ENCODE data around the gene UBR2.

The UBR2 gene

DNA sequence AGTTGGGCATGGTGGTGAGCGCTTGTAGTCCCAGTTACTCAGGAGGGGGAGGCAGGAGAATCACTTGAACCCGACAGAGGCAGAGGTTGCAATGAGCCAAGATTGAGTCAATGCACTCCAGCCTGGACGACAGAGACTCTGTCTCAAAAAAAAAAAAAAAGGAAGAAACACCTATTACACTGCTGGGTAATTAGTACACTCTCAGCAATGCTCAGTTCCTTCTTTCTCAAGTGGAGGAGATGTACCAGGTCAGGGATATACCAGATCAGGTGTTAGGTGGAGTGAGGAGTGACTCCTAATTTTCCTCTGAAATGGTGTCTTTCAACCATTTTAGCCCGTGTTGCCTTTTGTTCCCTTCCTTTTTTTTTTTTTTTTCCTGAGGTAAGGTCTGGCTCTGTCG, 30.0 kb upstream of the UBR2 start:
- no peak overlapping the region for H3K4me3 ChIP-seq (ENCODE audit: low read depth, low read length)
- TF ChIP-seq, protein P1, sequence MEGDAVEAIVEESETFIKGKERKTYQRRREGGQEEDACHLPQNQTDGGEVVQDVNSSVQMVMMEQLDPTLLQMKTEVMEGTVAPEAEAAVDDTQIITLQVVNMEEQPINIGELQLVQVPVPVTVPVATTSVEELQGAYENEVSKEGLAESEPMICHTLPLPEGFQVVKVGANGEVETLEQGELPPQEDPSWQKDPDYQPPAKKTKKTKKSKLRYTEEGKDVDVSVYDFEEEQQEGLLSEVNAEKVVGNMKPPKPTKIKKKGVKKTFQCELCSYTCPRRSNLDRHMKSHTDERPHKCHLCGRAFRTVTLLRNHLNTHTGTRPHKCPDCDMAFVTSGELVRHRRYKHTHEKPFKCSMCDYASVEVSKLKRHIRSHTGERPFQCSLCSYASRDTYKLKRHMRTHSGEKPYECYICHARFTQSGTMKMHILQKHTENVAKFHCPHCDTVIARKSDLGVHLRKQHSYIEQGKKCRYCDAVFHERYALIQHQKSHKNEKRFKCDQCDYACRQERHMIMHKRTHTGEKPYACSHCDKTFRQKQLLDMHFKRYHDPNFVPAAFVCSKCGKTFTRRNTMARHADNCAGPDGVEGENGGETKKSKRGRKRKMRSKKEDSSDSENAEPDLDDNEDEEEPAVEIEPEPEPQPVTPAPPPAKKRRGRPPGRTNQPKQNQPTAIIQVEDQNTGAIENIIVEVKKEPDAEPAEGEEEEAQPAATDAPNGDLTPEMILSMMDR (conservative IDR thresholded peaks at IDR 0.05; ENCODE audit: low read depth, low read length), result no peak
- no peak for DNase-seq (ENCODE audit: low read depth)

DNA sequence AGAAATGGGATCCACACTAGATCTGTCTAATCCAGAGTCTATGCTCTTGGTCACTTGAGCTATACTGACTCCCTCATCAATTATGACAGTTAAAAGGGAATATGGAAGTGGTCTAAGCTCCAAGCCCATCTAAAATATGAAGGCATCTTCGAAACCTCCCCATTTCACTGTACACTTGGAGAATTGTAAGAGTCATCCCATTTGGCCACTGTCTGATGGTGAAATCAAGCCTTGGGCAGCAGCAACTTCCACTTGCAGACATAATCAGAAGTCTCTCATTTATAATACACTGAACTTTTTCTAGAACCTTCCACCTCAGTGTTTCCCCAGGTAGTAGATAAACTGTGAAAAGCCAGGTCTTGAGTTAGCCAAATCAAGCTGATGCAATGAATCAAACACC, 26.3 kb upstream of the UBR2 start:
- DNase-seq (ENCODE audit: low read depth), result no peak
- no peak overlapping the region for H3K4me3 ChIP-seq (ENCODE audit: low read depth, low read length)
- TF ChIP-seq, protein P1 (conservative IDR thresholded peaks at IDR 0.05; ENCODE audit: low read depth, low read length), result no peak

DNA sequence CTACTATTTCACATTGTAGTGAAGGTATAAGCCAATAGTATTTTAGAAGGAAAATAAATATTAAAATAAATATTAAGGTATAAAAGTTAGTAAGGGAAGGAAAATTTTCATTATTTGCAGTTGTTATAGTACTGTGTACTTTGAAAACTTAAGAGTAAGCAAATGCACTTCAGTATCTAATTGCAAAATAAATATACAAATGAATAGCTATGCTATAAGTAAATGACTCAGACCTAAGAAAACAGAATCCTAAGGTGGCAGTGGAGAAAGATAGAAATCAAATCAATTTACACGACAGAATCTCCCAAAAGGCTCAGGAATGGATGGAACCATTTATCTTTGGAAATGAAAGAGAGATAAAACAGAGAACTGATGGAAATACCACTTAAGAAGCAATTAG, 24.7 kb upstream of the UBR2 start:
- no peak overlapping the region for H3K4me3 ChIP-seq (ENCODE audit: low read depth, low read length)
- TF ChIP-seq, protein P1 (conservative IDR thresholded peaks at IDR 0.05; ENCODE audit: low read depth, low read length), result no peak
- no peak for DNase-seq (ENCODE audit: low read depth)

DNA sequence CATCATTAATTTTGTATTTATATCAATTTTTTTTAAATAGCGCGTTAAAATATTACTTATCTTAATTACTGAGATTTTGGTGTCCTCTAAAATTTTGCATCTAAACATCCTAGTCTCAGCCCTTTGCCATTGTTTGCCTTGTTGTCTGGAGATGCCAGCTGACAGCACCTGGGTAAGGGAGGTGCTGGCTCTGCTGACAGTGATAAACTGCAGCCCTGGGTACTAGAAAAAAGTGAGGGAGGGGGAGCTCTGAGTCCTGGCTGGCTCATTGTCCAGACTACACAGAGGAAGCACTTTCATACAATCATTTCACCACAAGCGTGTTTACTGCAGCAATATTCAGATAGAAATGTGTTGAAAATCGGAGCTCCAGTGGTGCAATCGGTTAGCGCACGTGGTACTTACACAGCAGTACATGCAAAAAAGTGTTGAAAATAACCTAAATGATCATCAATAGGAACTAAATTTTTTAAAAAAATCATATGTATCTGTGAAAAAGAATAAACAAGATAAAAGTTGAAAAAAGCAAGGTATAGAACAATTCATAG, 18.5 kb upstream of the UBR2 start:
- TF ChIP-seq, protein P1 (conservative IDR thresholded peaks at IDR 0.05; ENCODE audit: low read depth, low read length), result no peak
- no peak for DNase-seq (ENCODE audit: low read depth)
- H3K4me3 ChIP-seq (ENCODE audit: low read depth, low read length), result no peak overlapping the region

DNA sequence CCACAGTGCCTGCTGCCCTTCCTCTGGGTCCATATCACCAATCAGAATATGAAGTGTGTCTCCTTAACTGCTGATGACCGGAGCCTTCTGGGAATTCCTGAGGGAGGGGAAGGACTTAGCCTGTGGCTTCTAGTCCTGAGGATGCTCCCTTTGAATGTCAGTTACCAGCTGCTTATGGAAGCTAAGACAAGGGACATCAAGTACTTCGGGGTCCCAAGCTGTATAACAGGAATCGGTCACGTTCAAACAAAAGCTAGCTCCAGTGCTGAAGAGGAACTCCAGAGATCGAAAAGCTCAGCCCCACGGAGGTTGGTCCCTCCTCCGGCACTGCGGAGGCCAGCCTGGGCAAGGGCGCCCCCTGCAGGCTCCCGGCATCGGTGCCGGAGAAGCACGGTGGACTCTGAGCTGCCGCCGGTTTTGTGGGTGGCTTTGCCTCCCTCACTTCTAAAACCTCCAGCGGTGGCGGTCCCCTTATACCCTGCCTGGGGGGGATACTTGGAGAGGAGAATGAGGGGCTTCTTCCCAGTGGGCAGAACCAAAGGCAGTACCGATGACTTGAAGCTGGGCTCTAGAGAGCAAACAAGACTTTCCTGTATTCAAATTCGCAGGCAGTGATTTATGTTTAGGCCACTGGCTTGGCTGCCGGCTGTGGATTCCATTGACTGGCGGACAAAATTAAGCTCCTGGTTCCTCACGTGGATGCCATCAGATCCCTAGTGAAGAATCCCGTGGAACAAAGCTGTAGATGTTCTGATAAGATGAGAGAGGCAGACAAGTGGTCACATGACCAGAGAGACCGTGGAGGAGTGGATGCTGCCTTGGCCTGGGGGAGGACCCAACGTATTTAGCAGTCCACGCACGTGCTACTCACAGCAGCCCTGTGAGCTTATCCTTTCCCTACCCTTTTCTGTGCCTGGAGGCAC, 16.2 kb upstream of the UBR2 start:
- DNase-seq (ENCODE audit: low read depth), result peak; percentile 84
- TF ChIP-seq, protein P1 (conservative IDR thresholded peaks at IDR 0.05; ENCODE audit: low read depth, low read length), result peak; percentile 99
- H3K4me3 ChIP-seq (ENCODE audit: low read depth, low read length), result peak overlapping the region; percentile 61

DNA sequence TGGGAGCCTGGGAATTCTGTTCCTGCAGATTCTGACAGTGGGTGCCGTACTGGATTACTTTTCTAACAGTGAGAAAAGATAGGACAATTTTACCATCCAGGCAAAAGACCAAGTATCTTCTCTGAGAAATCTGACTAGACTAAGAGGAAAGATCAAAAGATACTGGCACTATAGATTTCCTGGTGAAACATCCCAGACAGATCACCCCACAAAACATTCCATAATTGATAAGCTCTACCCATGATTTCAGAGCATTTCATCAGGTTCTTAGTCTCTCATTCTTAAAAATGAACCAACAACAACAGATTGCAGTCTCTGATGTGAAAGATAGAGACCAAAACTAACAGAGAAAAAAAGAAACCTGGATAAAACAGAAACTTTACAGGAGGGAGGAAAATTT, 13.6 kb upstream of the UBR2 start:
- TF ChIP-seq, protein P1 (conservative IDR thresholded peaks at IDR 0.05; ENCODE audit: low read depth, low read length), result no peak
- no peak overlapping the region for H3K4me3 ChIP-seq (ENCODE audit: low read depth, low read length)
- no peak for DNase-seq (ENCODE audit: low read depth)

Data from choroid plexus epithelial cell (primary cell).